GM11168 (cell line): ENCODE measurements around the gene THBS1.

Experiments used
- in situ Hi-C: fragments of 300-500 bp; cut with MboI; formaldehyde crosslinking; loops from one replicate; pipeline ENCODE4 v1.12.0; 2022; ENCODE audit warnings: low sequenced_read_pairs; ENCODE audit not compliant: unreplicated experiment

THBS1 gene

DNA sequence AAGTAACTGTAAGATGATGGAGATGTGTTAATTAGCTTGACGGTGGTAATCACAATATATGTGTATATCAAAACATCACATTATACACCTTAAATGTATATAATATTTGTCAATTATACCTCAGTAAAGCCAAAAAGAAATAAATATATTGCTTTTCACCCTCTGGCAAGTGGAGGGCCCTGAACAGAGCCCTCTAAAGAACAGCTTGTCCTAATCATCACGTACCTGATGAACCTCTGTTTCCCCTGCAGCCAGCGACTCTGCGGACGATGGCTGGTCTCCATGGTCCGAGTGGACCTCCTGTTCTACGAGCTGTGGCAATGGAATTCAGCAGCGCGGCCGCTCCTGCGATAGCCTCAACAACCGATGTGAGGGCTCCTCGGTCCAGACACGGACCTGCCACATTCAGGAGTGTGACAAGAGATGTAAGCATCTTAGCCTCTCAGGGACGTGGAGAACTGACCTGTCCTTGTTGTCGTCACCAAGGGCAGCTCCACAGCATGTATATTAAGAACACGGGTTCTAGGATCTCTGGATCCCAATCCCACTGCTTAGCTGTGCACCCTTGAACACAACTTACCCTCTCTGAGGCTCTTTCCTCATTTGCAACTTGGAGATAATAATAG lies 6.3 kb downstream of the THBS1 start:
- in situ Hi-C loops: loop anchor here (25.0 kb wide), 2 partner anchors 275 to 875 kb away; no protein-coding TSS in a partner anchor

DNA sequence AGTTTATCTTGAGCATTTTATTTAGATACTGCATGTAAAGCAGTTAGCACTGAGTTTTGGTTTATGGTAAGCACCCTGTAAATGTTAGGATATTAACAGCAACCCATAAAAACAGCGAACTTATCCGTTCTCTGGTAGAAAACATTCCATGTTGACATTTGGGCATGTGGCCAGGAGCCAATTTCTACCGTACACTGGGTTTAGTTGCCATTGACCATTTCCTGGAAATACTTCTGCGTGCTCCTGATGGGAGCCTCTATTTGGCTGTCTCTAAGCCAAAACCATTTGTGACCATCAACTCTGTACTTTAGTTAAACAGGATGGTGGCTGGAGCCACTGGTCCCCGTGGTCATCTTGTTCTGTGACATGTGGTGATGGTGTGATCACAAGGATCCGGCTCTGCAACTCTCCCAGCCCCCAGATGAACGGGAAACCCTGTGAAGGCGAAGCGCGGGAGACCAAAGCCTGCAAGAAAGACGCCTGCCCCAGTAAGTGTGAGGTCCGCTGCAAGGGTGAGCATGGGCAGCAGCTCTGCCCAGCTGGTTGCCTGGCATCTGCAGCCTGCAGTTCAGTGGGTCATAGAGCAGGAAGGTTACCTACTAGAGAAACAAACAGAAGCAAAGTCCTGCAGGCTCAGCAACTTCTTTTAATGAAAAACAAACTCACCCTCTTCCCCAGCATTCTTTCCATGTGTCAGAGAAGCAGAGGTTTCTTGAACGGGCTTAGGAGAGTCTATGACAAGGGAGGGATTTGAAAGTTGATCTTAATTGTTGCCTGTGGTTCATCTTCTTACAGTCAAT lies 7.1 kb downstream of the THBS1 start:
- in situ Hi-C loops: loop anchor here (25.0 kb wide), 2 partner anchors 276 to 876 kb away; no protein-coding TSS in a partner anchor

DNA sequence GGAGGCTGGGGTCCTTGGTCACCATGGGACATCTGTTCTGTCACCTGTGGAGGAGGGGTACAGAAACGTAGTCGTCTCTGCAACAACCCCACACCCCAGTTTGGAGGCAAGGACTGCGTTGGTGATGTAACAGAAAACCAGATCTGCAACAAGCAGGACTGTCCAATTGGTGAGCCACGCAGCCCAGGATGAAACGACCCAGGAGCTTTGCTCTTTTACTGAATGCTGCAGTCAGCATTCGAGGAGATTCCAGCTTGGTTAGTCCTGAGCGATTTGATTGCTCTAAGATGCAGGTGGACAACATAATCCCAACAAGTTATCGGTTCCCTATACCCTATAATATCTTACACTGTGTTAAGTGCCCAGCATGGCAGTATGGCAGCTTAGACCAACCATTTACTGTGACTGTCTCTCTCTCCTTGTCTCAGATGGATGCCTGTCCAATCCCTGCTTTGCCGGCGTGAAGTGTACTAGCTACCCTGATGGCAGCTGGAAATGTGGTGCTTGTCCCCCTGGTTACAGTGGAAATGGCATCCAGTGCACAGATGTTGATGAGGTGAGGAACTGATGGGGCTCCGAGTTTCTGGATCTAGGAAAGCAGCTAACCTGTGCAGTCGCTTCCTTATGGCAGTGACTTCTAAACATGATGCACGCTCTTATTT lies 7.8 kb downstream of the THBS1 start:
- in situ Hi-C loops: loop anchor here (25.0 kb wide), 2 partner anchors 276 to 876 kb away; no protein-coding TSS in a partner anchor

DNA sequence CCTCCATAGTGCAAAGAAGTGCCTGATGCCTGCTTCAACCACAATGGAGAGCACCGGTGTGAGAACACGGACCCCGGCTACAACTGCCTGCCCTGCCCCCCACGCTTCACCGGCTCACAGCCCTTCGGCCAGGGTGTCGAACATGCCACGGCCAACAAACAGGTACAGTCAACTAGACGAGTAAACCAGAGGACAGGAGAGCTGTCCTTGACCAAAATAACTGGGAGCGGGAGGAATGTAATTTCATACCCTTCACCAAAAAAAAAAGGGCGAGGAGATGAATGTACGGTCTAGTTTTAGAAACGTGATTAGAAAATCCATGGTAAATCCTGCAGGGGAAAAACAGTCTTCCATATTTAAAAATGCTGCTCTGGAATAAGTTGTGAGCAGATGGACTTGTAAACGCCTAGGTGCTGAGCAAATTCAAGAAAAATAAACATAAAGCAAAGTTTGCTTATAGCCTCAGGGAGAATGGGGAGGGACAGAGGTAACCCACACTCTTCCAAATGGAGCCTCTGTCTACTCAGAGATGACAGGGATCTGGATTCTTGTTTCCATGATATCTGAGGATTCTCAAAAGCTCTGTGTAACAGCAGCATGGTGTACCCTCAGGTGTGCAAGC lies 8.4 kb downstream of the THBS1 start:
- in situ Hi-C loops: loop anchor here (25.0 kb wide), 2 partner anchors 277 to 877 kb away; no protein-coding TSS in a partner anchor

DNA sequence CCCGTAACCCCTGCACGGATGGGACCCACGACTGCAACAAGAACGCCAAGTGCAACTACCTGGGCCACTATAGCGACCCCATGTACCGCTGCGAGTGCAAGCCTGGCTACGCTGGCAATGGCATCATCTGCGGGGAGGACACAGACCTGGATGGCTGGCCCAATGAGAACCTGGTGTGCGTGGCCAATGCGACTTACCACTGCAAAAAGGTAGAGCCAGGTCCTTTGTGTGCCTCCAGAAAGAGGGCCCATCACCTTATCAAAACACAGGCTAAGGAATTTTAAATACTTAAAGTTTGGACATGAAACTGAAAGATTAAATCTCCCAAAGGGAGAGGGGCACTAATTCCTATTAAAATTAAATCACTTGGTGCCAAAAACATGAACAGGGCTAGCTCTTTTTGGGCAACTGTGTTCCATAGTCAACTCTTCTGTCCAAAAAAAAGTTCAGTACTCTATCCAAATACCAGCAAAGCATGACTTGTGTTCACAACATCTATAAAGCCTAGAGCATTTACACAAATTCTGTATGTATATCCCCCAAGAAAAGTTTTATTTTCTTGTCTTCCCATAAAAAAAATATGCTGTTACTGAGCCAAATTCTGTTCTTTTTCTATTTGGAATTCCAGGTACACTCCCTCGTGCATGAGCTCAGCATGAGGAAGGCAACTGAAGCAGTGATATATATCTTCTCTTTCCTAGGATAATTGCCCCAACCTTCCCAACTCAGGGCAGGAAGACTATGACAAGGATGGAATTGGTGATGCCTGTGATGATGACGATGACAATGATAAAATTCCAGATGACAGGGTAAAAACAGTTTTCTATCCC lies 9.2 kb downstream of the THBS1 start:
- in situ Hi-C loops: loop anchor here (25.0 kb wide), 2 partner anchors 278 to 878 kb away; no protein-coding TSS in a partner anchor

DNA sequence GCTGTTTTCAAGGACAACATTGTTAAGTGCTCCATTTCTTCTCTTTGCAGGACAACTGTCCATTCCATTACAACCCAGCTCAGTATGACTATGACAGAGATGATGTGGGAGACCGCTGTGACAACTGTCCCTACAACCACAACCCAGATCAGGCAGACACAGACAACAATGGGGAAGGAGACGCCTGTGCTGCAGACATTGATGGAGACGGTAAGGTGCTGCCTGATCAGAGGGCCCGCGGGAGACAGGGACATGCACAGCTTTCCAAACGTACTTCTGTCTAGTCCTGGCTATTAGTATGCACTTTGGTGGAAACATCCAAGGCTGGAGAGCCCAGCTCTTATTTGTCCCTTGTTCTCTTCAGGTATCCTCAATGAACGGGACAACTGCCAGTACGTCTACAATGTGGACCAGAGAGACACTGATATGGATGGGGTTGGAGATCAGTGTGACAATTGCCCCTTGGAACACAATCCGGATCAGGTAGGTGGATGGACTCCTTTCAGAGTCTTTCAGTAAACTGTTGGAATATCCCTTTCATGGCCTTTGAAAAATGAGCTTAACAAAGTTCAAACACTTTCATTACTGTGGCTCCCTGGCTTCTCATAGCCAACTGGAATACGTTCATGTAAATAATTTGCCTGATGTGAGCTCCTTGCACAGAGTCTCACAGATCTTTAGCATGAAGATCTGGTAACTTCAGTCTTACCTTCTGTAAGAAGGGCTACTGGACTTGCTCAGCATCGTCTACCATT lies 10.4 kb downstream of the THBS1 start:
- in situ Hi-C loops: loop anchor here (25.0 kb wide), 2 partner anchors 279 to 879 kb away; no protein-coding TSS in a partner anchor

DNA sequence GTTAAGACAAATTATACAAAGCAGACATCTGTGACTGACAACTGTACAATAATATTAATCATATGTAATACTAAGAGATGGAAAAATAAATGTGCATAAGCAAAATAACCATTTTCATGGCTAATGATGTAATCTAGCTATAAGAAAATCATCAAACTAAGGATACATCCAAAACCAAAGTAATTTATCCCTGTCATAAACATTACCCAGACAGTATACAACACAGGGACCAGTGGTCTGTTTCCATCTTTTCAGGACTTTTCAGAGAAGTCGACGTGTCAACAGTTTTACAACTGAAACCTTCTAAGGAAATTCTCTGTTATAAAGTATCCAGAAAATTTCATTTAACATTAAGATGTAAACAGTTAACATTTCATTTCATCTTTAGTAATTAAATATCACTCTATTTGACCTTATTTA lies 11.0 kb downstream of the THBS1 start:
- in situ Hi-C loops: loop anchor here (25.0 kb wide), 2 partner anchors 280 to 880 kb away; no protein-coding TSS in a partner anchor

DNA sequence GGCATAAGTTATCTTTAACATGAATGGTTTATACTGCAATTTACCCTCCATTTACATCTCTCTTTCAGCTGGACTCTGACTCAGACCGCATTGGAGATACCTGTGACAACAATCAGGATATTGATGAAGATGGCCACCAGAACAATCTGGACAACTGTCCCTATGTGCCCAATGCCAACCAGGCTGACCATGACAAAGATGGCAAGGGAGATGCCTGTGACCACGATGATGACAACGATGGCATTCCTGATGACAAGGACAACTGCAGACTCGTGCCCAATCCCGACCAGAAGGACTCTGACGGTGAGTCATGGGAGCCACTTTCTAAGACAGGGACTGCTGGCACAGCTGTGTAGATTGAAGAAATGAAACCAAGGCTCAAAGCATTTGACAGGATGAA lies 11.6 kb downstream of the THBS1 start:
- in situ Hi-C loops: loop anchor here (25.0 kb wide), 2 partner anchors 280 to 880 kb away; no protein-coding TSS in a partner anchor

DNA sequence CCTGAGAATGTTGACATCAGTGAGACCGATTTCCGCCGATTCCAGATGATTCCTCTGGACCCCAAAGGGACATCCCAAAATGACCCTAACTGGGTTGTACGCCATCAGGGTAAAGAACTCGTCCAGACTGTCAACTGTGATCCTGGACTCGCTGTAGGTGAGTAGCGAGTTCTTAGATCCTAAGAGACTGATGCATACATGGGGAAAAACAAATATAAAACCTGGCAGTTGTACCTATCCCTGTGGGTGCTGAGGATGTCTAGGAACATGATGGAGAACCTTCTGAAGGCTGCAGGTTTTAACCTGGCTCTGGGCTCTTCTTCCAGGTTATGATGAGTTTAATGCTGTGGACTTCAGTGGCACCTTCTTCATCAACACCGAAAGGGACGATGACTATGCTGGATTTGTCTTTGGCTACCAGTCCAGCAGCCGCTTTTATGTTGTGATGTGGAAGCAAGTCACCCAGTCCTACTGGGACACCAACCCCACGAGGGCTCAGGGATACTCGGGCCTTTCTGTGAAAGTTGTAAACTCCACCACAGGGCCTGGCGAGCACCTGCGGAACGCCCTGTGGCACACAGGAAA lies 12.3 kb downstream of the THBS1 start:
- in situ Hi-C loops: loop anchor here (25.0 kb wide), 2 partner anchors 281 to 881 kb away; no protein-coding TSS in a partner anchor

DNA sequence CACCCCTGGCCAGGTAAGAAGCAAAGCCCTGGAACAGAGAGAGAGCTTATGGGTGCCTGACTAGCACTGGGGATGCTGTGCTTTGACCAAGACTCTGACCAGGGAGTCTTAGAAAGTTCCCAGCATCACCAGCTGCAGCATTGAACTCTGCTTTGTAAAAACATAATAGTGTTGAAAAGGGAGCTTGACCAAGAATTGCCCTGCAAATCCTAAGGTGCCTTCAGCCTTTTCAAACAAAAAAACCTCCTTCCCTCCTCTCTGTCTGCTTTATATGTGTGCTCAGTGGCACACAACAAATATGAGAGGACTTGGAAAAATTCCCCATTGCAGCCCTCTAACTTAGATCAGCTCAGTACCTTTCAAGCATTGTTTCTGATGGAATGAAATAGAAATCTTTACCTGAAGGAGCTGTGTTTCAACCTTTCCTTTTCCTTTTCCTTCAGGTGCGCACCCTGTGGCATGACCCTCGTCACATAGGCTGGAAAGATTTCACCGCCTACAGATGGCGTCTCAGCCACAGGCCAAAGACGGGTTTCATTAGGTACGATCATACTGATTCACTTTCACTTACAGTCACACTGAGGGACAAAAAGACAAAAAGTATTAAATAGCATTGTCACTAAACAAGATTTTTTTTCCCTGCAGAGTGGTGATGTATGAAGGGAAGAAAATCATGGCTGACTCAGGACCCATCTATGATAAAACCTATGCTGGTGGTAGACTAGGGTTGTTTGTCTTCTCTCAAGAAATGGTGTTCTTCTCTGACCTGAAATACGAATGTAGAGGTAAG lies 13.0 kb downstream of the THBS1 start:
- in situ Hi-C loops: loop anchor here (25.0 kb wide), 2 partner anchors 282 to 882 kb away; no protein-coding TSS in a partner anchor

DNA sequence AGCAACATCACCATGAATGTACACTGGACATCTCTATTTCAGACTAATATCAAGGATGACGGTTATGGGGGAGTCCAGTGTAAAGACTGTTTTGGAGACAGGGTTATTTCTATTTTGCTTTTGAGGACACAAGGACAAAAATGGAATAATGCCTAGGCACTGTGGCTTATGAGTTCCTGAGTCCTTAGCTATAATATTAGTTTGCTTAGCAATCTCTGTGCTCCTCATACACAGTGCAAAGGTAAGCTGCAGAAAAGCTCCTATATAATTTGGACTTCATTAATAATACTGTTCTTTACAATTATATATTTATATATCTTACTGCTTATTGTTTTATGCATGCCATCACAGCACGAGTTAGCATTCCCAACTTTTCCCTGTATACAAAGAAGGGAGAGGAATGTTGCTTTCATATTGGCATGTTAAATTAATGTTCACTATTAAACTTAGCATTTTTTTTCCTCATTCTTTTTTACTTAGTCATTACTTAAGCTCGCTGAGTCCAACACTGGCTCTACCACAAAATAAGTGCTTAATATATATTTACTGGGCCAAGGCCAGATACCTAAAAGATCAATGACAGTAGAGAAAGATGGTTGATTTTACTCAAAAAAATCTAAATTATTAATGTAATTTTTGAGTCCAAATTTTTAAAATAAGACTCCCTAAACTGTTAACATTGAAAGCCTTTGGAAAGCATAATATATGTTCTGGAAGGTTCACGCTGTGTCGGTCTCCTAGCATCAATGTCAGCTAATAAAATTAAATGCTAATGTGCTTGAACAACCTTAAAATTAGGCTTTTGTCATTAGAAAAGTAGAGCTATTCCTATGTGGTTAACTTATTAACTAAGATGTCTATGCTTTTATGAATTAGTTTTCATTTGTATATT lies 13.8 kb downstream of the THBS1 start:
- in situ Hi-C loops: loop anchor here (25.0 kb wide), 2 partner anchors 282 to 882 kb away; no protein-coding TSS in a partner anchor

DNA sequence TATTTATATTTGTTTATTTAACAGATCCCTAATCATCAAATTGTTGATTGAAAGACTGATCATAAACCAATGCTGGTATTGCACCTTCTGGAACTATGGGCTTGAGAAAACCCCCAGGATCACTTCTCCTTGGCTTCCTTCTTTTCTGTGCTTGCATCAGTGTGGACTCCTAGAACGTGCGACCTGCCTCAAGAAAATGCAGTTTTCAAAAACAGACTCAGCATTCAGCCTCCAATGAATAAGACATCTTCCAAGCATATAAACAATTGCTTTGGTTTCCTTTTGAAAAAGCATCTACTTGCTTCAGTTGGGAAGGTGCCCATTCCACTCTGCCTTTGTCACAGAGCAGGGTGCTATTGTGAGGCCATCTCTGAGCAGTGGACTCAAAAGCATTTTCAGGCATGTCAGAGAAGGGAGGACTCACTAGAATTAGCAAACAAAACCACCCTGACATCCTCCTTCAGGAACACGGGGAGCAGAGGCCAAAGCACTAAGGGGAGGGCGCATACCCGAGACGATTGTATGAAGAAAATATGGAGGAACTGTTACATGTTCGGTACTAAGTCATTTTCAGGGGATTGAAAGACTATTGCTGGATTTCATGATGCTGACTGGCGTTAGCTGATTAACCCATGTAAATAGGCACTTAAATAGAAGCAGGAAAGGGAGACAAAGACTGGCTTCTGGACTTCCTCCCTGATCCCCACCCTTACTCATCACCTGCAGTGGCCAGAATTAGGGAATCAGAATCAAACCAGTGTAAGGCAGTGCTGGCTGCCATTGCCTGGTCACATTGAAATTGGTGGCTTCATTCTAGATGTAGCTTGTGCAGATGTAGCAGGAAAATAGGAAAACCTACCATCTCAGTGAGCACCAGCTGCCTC lies 14.7 kb downstream of the THBS1 start:
- in situ Hi-C loops: loop anchor here (25.0 kb wide), 2 partner anchors 283 to 883 kb away; no protein-coding TSS in a partner anchor

DNA sequence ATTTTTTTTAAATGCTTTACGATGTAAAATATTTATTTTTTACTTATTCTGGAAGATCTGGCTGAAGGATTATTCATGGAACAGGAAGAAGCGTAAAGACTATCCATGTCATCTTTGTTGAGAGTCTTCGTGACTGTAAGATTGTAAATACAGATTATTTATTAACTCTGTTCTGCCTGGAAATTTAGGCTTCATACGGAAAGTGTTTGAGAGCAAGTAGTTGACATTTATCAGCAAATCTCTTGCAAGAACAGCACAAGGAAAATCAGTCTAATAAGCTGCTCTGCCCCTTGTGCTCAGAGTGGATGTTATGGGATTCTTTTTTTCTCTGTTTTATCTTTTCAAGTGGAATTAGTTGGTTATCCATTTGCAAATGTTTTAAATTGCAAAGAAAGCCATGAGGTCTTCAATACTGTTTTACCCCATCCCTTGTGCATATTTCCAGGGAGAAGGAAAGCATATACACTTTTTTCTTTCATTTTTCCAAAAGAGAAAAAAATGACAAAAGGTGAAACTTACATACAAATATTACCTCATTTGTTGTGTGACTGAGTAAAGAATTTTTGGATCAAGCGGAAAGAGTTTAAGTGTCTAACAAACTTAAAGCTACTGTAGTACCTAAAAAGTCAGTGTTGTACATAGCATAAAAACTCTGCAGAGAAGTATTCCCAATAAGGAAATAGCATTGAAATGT lies 15.6 kb downstream of the THBS1 start:
- in situ Hi-C loops: loop anchor here (25.0 kb wide), 2 partner anchors 284 to 884 kb away; no protein-coding TSS in a partner anchor

DNA sequence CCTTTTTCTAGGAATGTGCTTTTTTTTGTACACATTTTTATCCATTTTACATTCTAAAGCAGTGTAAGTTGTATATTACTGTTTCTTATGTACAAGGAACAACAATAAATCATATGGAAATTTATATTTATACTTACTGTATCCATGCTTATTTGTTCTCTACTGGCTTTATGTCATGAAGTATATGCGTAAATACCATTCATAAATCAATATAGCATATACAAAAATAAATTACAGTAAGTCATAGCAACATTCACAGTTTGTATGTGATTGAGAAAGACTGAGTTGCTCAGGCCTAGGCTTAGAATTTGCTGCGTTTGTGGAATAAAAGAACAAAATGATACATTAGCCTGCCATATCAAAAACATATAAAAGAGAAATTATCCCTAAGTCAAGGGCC lies 16.5 kb downstream of the THBS1 start:
- in situ Hi-C loops: loop anchor here (25.0 kb wide), 2 partner anchors 285 to 885 kb away; no protein-coding TSS in a partner anchor
